ENCODE measurements around the gene PRR11. TPM values are rescaled to one million over a fixed set of nuclear protein-coding genes. Genes with fewer than 3 reads are reported as not detected.
A peak's percentile ranks its signal among the peaks of the same experiment; 100 is the strongest.

The PRR11 gene
- total RNA-seq, 1 donor from 2014 or later = 9.6 TPM

DNA sequence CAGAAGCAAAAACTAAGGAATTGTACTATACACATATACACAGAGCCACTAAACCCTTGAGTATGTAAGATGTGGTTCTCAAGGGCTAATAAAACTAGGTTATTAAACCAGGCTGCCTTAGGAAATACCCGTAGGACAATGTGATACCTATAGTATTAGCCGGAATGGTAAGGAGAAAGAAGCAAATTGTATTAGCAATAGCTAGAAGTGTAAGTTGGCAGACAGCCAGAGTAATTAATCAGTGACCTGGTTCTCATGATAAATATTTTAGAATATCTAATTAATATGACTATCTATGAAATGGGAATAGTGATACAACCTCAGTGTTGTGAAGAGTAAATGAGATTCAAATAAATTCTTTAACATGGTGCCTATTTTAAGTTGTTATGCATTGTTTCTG lies 83.4 kb downstream of the PRR11 start:
- Mint-ChIP-seq H3K4me3 (ENCODE audit: unreplicated experiment) (no peak overlapping the region), H3K27me3 (ENCODE audit: unreplicated experiment) (no peaks in the 10 kb centered on the region), H3K27ac (ENCODE audit: unreplicated experiment) (no peak overlapping the region), H3K4me1 (ENCODE audit: low read depth, unreplicated experiment) (no peaks in the 10 kb centered on the region), H3K36me3 (ENCODE audit: unreplicated experiment) (no peaks in the 10 kb centered on the region), H3K9me3 (ENCODE audit: unreplicated experiment) (no peaks in the 10 kb centered on the region)
- no peak for DNase-seq
- TF ChIP-seq, protein P1, sequence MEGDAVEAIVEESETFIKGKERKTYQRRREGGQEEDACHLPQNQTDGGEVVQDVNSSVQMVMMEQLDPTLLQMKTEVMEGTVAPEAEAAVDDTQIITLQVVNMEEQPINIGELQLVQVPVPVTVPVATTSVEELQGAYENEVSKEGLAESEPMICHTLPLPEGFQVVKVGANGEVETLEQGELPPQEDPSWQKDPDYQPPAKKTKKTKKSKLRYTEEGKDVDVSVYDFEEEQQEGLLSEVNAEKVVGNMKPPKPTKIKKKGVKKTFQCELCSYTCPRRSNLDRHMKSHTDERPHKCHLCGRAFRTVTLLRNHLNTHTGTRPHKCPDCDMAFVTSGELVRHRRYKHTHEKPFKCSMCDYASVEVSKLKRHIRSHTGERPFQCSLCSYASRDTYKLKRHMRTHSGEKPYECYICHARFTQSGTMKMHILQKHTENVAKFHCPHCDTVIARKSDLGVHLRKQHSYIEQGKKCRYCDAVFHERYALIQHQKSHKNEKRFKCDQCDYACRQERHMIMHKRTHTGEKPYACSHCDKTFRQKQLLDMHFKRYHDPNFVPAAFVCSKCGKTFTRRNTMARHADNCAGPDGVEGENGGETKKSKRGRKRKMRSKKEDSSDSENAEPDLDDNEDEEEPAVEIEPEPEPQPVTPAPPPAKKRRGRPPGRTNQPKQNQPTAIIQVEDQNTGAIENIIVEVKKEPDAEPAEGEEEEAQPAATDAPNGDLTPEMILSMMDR (IDR thresholded peaks at IDR 0.05; ENCODE audit: partially characterized antibody, unreplicated experiment) = no peak

DNA sequence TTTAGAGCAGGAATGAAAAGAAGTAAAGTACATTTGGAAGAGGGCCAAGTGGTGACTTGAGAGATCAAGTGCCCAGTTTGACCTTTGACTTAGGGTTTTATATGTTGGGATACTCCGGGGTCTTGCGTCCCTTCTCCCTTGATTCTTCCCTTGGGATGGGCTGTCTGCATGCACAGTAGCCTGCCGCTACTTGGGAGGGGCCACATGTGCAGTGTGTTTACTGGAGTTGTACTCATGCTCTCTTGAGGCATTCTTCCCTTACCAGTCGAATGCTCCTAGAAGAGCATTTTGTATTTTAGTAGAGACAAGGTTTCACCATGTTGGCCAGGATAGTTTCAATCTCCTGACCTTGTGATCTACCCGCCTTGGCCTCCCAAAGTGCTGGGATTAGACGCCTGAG lies 88.5 kb downstream of the PRR11 start:
- TF ChIP-seq, protein P1 (IDR thresholded peaks at IDR 0.05; ENCODE audit: partially characterized antibody, unreplicated experiment) = no peak
- no peak overlapping the region for H3K27ac Mint-ChIP-seq (ENCODE audit: unreplicated experiment)
- H3K4me1 Mint-ChIP-seq (ENCODE audit: low read depth, unreplicated experiment) = no peaks in the 10 kb centered on the region
- no peaks in the 10 kb centered on the region for H3K36me3 Mint-ChIP-seq (ENCODE audit: unreplicated experiment)
- no peaks in the 10 kb centered on the region for H3K27me3 Mint-ChIP-seq (ENCODE audit: unreplicated experiment)
- DNase-seq = no peak
- H3K9me3 Mint-ChIP-seq (ENCODE audit: unreplicated experiment) = no peaks in the 10 kb centered on the region
- no peak overlapping the region for H3K4me3 Mint-ChIP-seq (ENCODE audit: unreplicated experiment)

Small RNA genes lying within 50 kb of the gene (microRNA-seq; reads per million reads assigned to microRNA genes)
- 2,214 reads per million, percentile 93 among the genes with 10 or more reads in this experiment for gene MIR301A (ENCODE audit: unreplicated experiment)
- 4,372 reads per million, percentile 96 among the genes with 10 or more reads in this experiment for gene MIR454 (ENCODE audit: unreplicated experiment)

Other genes starting within 250 kb of the PRR11 start
- gene TRIM37, start 48.9 kb upstream of the PRR11 start, total RNA-seq (ENCODE audit: unreplicated experiment) = 35.6 TPM
- gene SKA2, start 560 bp upstream of the PRR11 start, total RNA-seq (ENCODE audit: unreplicated experiment) = 65.9 TPM
- gene SMG8, start 54.3 kb downstream of the PRR11 start, total RNA-seq (ENCODE audit: unreplicated experiment) = 19.4 TPM
- gene GDPD1, start 64.8 kb downstream of the PRR11 start, total RNA-seq (ENCODE audit: unreplicated experiment) = 34.3 TPM
- 20.8 TPM for gene YPEL2, start 175.9 kb downstream of the PRR11 start, total RNA-seq (ENCODE audit: unreplicated experiment)